Right lobe of liver (tissue), 4 donors: Measurements from ENCODE around the gene FHIP1B.

ENCODE experiments used
- POLR2A ChIP-seq: fragments of 450-650 bp; IDR thresholded peaks from one replicate; pipeline ENCODE4 v1.6.1; 2017; ENCODE audit warnings: antibody characterized with exemption, mild to moderate bottlenecking
- TF ChIP-seq, protein P1 (sequence below), 4 donors: fragments of 200-600 bp in 3 of 4; fragments of 450-650 bp in 1 of 4; IDR thresholded peaks; one replicate each; pipeline versions ENCODE4 v1.5.1 to v1.8.0; 2016 to 2022; ENCODE audit warnings: antibody characterized with exemption in 4 of 4, mild to moderate bottlenecking in 2 of 4
- donor health status: DM: no; HTN: no; CAD: no.
- donor health status: DM: no; HTN: no; CAD: no.
- donor health status: DM: no; HTN: yes; CAD: no.

DNA sequence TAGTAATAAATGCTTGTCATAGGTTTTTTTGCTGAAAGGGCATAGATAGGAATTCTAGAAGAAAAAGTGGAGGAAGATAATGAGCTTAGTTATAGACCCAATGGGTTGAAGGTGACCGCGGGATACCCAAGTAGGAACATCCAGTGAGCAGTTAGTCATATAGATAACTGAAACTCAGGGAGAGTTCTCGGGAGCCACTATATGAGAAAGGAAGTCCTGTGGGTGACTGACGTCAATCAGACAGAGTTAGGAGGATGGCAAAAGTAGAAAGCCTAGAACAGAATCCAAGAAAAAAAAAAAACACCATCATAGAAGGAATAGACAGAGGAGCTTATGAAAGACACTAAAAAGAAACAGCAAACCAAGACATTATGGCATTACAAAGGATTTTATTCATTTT lies 2.8 kb upstream of the FHIP1B start:
- TF ChIP-seq, protein P1, sequence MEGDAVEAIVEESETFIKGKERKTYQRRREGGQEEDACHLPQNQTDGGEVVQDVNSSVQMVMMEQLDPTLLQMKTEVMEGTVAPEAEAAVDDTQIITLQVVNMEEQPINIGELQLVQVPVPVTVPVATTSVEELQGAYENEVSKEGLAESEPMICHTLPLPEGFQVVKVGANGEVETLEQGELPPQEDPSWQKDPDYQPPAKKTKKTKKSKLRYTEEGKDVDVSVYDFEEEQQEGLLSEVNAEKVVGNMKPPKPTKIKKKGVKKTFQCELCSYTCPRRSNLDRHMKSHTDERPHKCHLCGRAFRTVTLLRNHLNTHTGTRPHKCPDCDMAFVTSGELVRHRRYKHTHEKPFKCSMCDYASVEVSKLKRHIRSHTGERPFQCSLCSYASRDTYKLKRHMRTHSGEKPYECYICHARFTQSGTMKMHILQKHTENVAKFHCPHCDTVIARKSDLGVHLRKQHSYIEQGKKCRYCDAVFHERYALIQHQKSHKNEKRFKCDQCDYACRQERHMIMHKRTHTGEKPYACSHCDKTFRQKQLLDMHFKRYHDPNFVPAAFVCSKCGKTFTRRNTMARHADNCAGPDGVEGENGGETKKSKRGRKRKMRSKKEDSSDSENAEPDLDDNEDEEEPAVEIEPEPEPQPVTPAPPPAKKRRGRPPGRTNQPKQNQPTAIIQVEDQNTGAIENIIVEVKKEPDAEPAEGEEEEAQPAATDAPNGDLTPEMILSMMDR (IDR thresholded peaks at IDR 0.05): no peak
- TF ChIP-seq POLR2A: no peak
